Adrenal gland (tissue), 12 donors: ENCODE measurements around the gene PLOD3. TPM values are rescaled to one million over a fixed set of nuclear protein-coding genes. Genes with fewer than 3 reads are reported as not detected.

Experiments
- DNase-seq, 7 donors: peaks; one replicate each; pipeline ENCODE4 v3.0.0-alpha.2; 2019 to 2020
- H3K27ac ChIP-seq, 5 donors: fragments of 200-600 bp; sonication (generic) in 4 of 5; 1 replicate in 3 of 5; 2 replicates in 2 of 5; pipeline versions ENCODE4 v1.5.1 to v1.8.0; 2016 to 2020; ENCODE audit warnings: mild to moderate bottlenecking in 1 of 5
- H3K27me3 ChIP-seq: fragments of 200-600 bp; 2 replicates; pipeline ENCODE4 v1.8.0; 2021
- H3K36me3 ChIP-seq, 2 donors: fragments of 200-600 bp; replicated peaks in 1 of 2; 1 replicate in 1 of 2; 2 replicates in 1 of 2; pipeline versions ENCODE4 v1.5.1 to v1.8.0; 2018 to 2022
- H3K4me1 ChIP-seq, 2 donors: fragments of 200-600 bp; replicated peaks in 1 of 2; 1 replicate in 1 of 2; 2 replicates in 1 of 2; pipeline versions ENCODE4 v1.5.1 to v1.8.0; 2018 to 2021
- H3K4me3 ChIP-seq, 4 donors: fragments of 200-600 bp; sonication (generic) in 3 of 4; one replicate each; pipeline ENCODE4 v1.5.1; 2016 to 2018
- H3K9me3 ChIP-seq, 3 donors: fragments of 200-600 bp; sonication (generic) in 1 of 3; replicated peaks in 1 of 3; 1 replicate in 2 of 3; 2 replicates in 1 of 3; pipeline versions ENCODE4 v1.5.1 to v1.8.0; 2016 to 2021
- CTCF ChIP-seq, 6 experiments: fragments of 450-650 bp in 4 of 6; fragments of 200-600 bp in 2 of 6; sonication (generic) in 1 of 6; IDR thresholded peaks; 1 replicate in 5 of 6; 2 replicates in 1 of 6; pipeline versions ENCODE4 v1.5.1 to v1.8.0; 2016 to 2021; ENCODE audit warnings: antibody characterized with exemption in 6 of 6, mild to moderate bottlenecking in 2 of 6, moderate library complexity in 1 of 6
- POLR2A ChIP-seq, 2 donors: fragments of 450-650 bp; IDR thresholded peaks; one replicate each; pipeline ENCODE4 v1.6.1; 2017; ENCODE audit warnings: antibody characterized with exemption in 2 of 2, mild to moderate bottlenecking in 2 of 2, moderate library complexity in 1 of 2
- WGBS, 4 donors: extraction: QIAGEN DNeasy Blood & Tissue Kit in 2 of 4; methylation state at CpG; one replicate each; pipeline versions ENCODE4 v1.1.5 to v1.1.7; 2013 to 2017; 5-methylcytosine and 5-hydroxymethylcytosine counted together
- intact Hi-C, 2 donors: fragments of 100-400 bp; cut with DNase I; formaldehyde crosslinking; loops; one replicate each; pipeline versions ENCODE4 v1.14.1 to v1.15.0; 2022 to 2023
- polyA plus RNA-seq, 3 donors: library from polyadenylated mRNA; stranded (reverse); fragments of 200-250 nt in 2 of 3; fragments of 350-450 nt in 1 of 3; fragmentation: Illumina TruSeq in 1 of 3; extraction: RNeasy Lipid Tissue Mini Kit (QIAGEN cat#74804) in 1 of 3; gene quantifications; one replicate each; pipeline ENCODE4 v1.2.3, GENCODE V29; 2013 to 2014
- total RNA-seq, 9 donors: library from RNA; depleted of rRNA in 4 of 9; stranded (reverse); fragments of >200 nt in 4 of 9; fragments of 120-200 nt in 1 of 9; fragmentation: NEBNext Ultra II Directional in 1 of 9; extraction: Animal tissue kit (Norgen Biotek cat#: 25700) in 1 of 9; gene quantifications; one replicate each; pipeline versions ENCODE4 v1.1.0 to v1.2.4, GENCODE V29; 2013 to 2023
- donor health status: healthy with polysubstance abuse.
- donor health status: Bipolar disorder and iron deficiency.
- donor health status: DM: yes; HTN: yes; CAD: no.
- donor health status: DM: no; HTN: no; CAD: no.
- donor health status: DM: no; HTN: no; CAD: no.
- donor health status: DM: yes; HTN: yes; CAD: no.

The PLOD3 gene
- total and polyA plus RNA-seq, 12 donors = 24.1 to 62.2 (median 51.4) TPM

- 88 to 90% (median 89%) methylated on average over 32 of the region's 32 CpGs for WGBS, 4 donors
- Histone ChIP-seq H3K4me1 (peaks cover 29 to 30% of the 10 kb centered on the region in 2 donors), H3K27me3 (no peaks in the 10 kb centered on the region), H3K36me3 (peaks cover 0 to 27% of the 10 kb centered on the region in 2 donors), H3K27ac (no peak overlapping the region), H3K4me3 (no peak overlapping the region), H3K9me3 (no peaks in the 10 kb centered on the region)
- TF ChIP-seq CTCF (IDR thresholded peaks at IDR 0.05) (no peak), POLR2A (IDR thresholded peaks at IDR 0.05) (no peak)
- no peak for DNase-seq
- intact Hi-C loops = no loop called here
Measured at GRCh38 chr7:101240226-101241014, 23.0 kb upstream of the PLOD3 start.

- H3K9me3 ChIP-seq = no peaks in the 10 kb centered on the region
- peaks cover 25 to 28% of the 10 kb centered on the region in 2 donors for H3K4me1 ChIP-seq
- DNase-seq = no peak
- 78 to 86% (median 83%) methylated on average over 6 to 9 of the region's 9 CpGs for WGBS, 4 donors
- H3K27ac ChIP-seq = peak overlapping the region in 4 of 5 donors; percentile 4 to 88 (median 56)
- no peak overlapping the region for H3K4me3 ChIP-seq
- intact Hi-C loops = no loop called here
- peaks cover 0 to 27% of the 10 kb centered on the region in 2 donors for H3K36me3 ChIP-seq
- TF ChIP-seq POLR2A (IDR thresholded peaks at IDR 0.05) = no peak
- no peak for TF ChIP-seq CTCF (IDR thresholded peaks at IDR 0.05)
- H3K27me3 ChIP-seq = no peaks in the 10 kb centered on the region
Measured at GRCh38 chr7:101239951-101240220, 22.5 kb upstream of the PLOD3 start.

GRCh38 chr7:101239191-101239950 lies 22.0 kb upstream of the PLOD3 start:
- H3K36me3 ChIP-seq = peaks cover 0 to 27% of the 10 kb centered on the region in 2 donors
- peak overlapping the region; percentile 23 to 88 (median 55) for H3K27ac ChIP-seq

More at GRCh38 chr7:101239191-101239950, 22.0 kb upstream of the PLOD3 start:
- WGBS, 4 donors = 35 to 52% (median 46%) methylated on average over 21 to 27 of the region's 27 CpGs
- intact Hi-C loops = no loop called here
- Histone ChIP-seq H3K4me3 (no peak overlapping the region), H3K27me3 (no peaks in the 10 kb centered on the region), H3K9me3 (no peaks in the 10 kb centered on the region), H3K4me1 (peaks cover 25 to 28% of the 10 kb centered on the region in 2 donors)
- TF ChIP-seq POLR2A (IDR thresholded peaks at IDR 0.05) (no peak), CTCF (IDR thresholded peaks at IDR 0.05) (no peak)
- DNase-seq = peak; percentile 40 to 78 (median 65)
